ENCODE data around the gene NMB. TPM values are rescaled to one million over a fixed set of nuclear protein-coding genes. Genes with fewer than 3 reads are reported as not detected.
A peak's percentile ranks its signal among the peaks of the same experiment; 100 is the strongest.

The NMB gene
- total and polyA plus RNA-seq, 2 of the 13 experiments (the other 11 are each of a cell fraction or from before 2014, with no cell fraction given) = 10.4 to 25.4 TPM

- TF ChIP-seq ARNT2 (CRISPR knock-in tag; IDR thresholded peaks at IDR 0.05; ENCODE audit: low read depth) (peak; percentile 45; the same call in 1 of the 2 replicates), ZFX (CRISPR knock-in tag; IDR thresholded peaks at IDR 0.05; ENCODE audit: low read depth) (peak; percentile 57; the same call in 1 of the 2 replicates), ZNF800 (CRISPR knock-in tag; IDR thresholded peaks at IDR 0.05) (peak; percentile 46; the same call in 1 of the 2 replicates), POLR2AphosphoS2 (IDR thresholded peaks at IDR 0.05; ENCODE audit: low read depth, low read length) (no peak), ZSCAN21 (CRISPR knock-in tag; IDR thresholded peaks at IDR 0.05; ENCODE audit: borderline replicate concordance) (no peak), SOX6 (IDR thresholded peaks at IDR 0.05) (no peak), SOX6 (CRISPR knock-in tag; IDR thresholded peaks at IDR 0.05) (peak; percentile 38; the same call in 1 of the 2 replicates), SAP130 (CRISPR knock-in tag; IDR thresholded peaks at IDR 0.05; ENCODE audit: low read depth) (peak; percentile 59; the same call in 1 of the 2 replicates), STAG1 (CRISPR knock-in tag; IDR thresholded peaks at IDR 0.05) (peak; percentile 52), ELF1 (CRISPR knock-in tag; IDR thresholded peaks at IDR 0.05) (peak; percentile 70; the same call in 1 of the 2 replicates), GABPB1 (CRISPR knock-in tag; IDR thresholded peaks at IDR 0.05) (peak; percentile 83), ZNF614 (CRISPR knock-in tag; IDR thresholded peaks at IDR 0.05; ENCODE audit: borderline replicate concordance) (no peak), PHF8 (CRISPR knock-in tag; IDR thresholded peaks at IDR 0.05) (peak; percentile 48; the same call in 1 of the 2 replicates), PPARG (CRISPR knock-in tag; conservative IDR thresholded peaks at IDR 0.05) (0 out of 2 replicates have a peak, but pooled peaks have one; percentile 5), MTF2 (CRISPR knock-in tag; IDR thresholded peaks at IDR 0.05; ENCODE audit: borderline replicate concordance) (0 out of 2 replicates have a peak, but pooled peaks have one; percentile 53), YEATS4 (CRISPR knock-in tag; IDR thresholded peaks at IDR 0.05; ENCODE audit: borderline replicate concordance) (peak; percentile 55; the same call in 1 of the 2 replicates), FOXC1 (CRISPR knock-in tag; IDR thresholded peaks at IDR 0.05; ENCODE audit: borderline replicate concordance) (no peak), PTBP1 (IDR thresholded peaks at IDR 0.05; ENCODE audit: low read depth, low read length, poor library complexity, severe bottlenecking) (peak; percentile 39), ZNF547 (CRISPR knock-in tag; IDR thresholded peaks at IDR 0.05) (peak; percentile 41; the same call in 1 of the 2 replicates), ZNF136 (CRISPR knock-in tag; IDR thresholded peaks at IDR 0.05; ENCODE audit: low read depth) (no peak), PBX3 (CRISPR knock-in tag; IDR thresholded peaks at IDR 0.05; ENCODE audit: borderline replicate concordance) (no peak), NR2F2 (IDR thresholded peaks at IDR 0.05; ENCODE audit: borderline replicate concordance, low read depth) (no peak), ETV5 (CRISPR knock-in tag; IDR thresholded peaks at IDR 0.05; ENCODE audit: borderline replicate concordance) (peak; percentile 35; the same call in 1 of the 2 replicates), ATF7-NPFF (CRISPR knock-in tag; IDR thresholded peaks at IDR 0.05; ENCODE audit: low read depth) (no peak), NFIC (IDR thresholded peaks at IDR 0.05; ENCODE audit: low read length) (0 out of 2 replicates have a peak, but pooled peaks have one; percentile 49), ZNF607 (CRISPR knock-in tag; IDR thresholded peaks at IDR 0.05; ENCODE audit: borderline replicate concordance) (0 out of 2 replicates have a peak, but pooled peaks have one; percentile 42), NKX3-1 (CRISPR knock-in tag; IDR thresholded peaks at IDR 0.05) (no peak), PHF5A (CRISPR knock-in tag; IDR thresholded peaks at IDR 0.05; ENCODE audit: low read depth, unreplicated experiment) (no peak), ZNF343 (CRISPR knock-in tag; IDR thresholded peaks at IDR 0.05) (0 out of 2 replicates have a peak, but pooled peaks have one; percentile 34)
These were observed at the start of gene NMB (continued) for GRCh38 chr15:84658080-84658787.
